Liver (tissue), 3 donors: Measurements from ENCODE around the gene RAVER2.

ENCODE experiments used
- ATF3 ChIP-seq: IDR thresholded peaks from 2 replicates; pipeline ENCODE4 v1.6.1; 2016; ENCODE audit warnings: antibody characterized with exemption
- EGR1 ChIP-seq, 2 donors: IDR thresholded peaks; 2 replicates each; pipeline ENCODE4 v1.6.1; 2016 to 2018; ENCODE audit warnings: antibody characterized with exemption in 2 of 2, low read depth in 2 of 2
- RAD21 ChIP-seq, 2 donors: IDR thresholded peaks; 2 replicates each; pipeline ENCODE4 v1.6.1; 2016; ENCODE audit warnings: antibody characterized with exemption in 2 of 2, mild to moderate bottlenecking in 2 of 2
- REST ChIP-seq: IDR thresholded peaks from 2 replicates; pipeline ENCODE4 v1.6.1; 2016; ENCODE audit warnings: antibody characterized with exemption, mild to moderate bottlenecking
- SP1 ChIP-seq: IDR thresholded peaks from 2 replicates; pipeline ENCODE4 v1.6.1; 2018; ENCODE audit warnings: antibody characterized with exemption, mild to moderate bottlenecking
- TAF1 ChIP-seq: conservative IDR thresholded peaks from 2 replicates; pipeline ENCODE4 v1.6.1; 2016; ENCODE audit warnings: antibody characterized with exemption, mild to moderate bottlenecking
- YY1 ChIP-seq: IDR thresholded peaks from 2 replicates; pipeline ENCODE4 v1.6.1; 2016; ENCODE audit warnings: antibody characterized with exemption, mild to moderate bottlenecking
- TF ChIP-seq, protein P1 (sequence below): fragments of 150-350 bp; IDR thresholded peaks from 2 replicates; pipeline ENCODE4 v1.5.1; 2017; ENCODE audit warnings: improper control_type of control experiment, low read depth, low read length; ENCODE audit not compliant: missing input control
- donor health status: healthy.
- donor health status: healthy.

DNA sequence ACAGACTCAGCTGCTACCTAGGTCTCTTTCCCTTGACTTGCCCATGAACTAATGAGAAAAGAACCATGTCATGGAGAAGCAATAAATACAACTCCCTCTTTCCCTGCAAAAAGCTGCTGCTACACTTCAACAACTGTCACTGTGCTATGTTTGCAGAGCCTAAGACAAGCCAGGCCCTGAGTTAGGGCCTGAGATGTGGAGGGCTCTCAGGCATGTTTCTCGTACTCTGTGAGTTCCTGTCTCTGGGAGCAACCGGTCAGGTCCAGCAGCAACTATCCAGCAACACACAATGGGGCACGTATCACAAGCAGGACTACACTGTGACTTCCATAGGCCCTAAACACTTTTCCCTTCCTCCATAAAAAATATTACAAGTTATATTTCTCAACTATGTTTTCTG, 129.8 kb downstream of the RAVER2 start:
- TF ChIP-seq EGR1 (IDR thresholded peaks at IDR 0.05; ENCODE audit: low read depth in 2 of 2) (no peak), RAD21 (IDR thresholded peaks at IDR 0.05) (no peak), REST (no peak), TAF1 (no peak), YY1 (no peak), ATF3 (no peak), SP1 (no peak)
- TF ChIP-seq, protein P1, sequence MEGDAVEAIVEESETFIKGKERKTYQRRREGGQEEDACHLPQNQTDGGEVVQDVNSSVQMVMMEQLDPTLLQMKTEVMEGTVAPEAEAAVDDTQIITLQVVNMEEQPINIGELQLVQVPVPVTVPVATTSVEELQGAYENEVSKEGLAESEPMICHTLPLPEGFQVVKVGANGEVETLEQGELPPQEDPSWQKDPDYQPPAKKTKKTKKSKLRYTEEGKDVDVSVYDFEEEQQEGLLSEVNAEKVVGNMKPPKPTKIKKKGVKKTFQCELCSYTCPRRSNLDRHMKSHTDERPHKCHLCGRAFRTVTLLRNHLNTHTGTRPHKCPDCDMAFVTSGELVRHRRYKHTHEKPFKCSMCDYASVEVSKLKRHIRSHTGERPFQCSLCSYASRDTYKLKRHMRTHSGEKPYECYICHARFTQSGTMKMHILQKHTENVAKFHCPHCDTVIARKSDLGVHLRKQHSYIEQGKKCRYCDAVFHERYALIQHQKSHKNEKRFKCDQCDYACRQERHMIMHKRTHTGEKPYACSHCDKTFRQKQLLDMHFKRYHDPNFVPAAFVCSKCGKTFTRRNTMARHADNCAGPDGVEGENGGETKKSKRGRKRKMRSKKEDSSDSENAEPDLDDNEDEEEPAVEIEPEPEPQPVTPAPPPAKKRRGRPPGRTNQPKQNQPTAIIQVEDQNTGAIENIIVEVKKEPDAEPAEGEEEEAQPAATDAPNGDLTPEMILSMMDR, result no peak
